H1 (cell line): ENCODE data around the gene SOBP. TPM values are rescaled to one million over a fixed set of nuclear protein-coding genes. Genes with fewer than 3 reads are reported as not detected.

Source experiments
- CTCF ChIA-PET: fragments of 300-600 bp; sonication (Branson Sonifier 250); formaldehyde crosslinking; loops from one replicate; lab custom pipeline; 2021; ENCODE audit not compliant: partially characterized antibody; lab: Charles Lee
- POLR2A ChIA-PET: fragments of 300-600 bp; sonication (Branson Sonifier 250); formaldehyde crosslinking; loops from one replicate; lab custom pipeline; 2021; ENCODE audit warnings: inconsistent platforms; ENCODE audit not compliant: partially characterized antibody; lab: Charles Lee
- DNase-seq, 2 experiments: peaks; one replicate each; pipeline versions ENCODE4 v3.0.0 to v3.0.0-alpha.2; 2010 to 2022; ENCODE audit warnings: low spot score in 2 of 2, low read depth in 1 of 2, mixed read lengths in 1 of 2
- FAIRE-seq: peaks from 2 replicates; lab custom pipeline; 2011; peaks lifted over from hg19 to GRCh38; lab: Jason Lieb, UNC
- H2AFZ ChIP-seq: 2 replicates; pipeline ENCODE4 v1.8.1; 2012; ENCODE audit warnings: low read length, inconsistent platforms
- H2AK5ac ChIP-seq: 2 replicates; pipeline ENCODE4 v1.6.1; 2013; ENCODE audit warnings: low read depth, low read length
- H2BK120ac ChIP-seq: replicated peaks from 2 replicates; pipeline ENCODE3; 2013; ENCODE audit warnings: low read depth, low read length, inconsistent platforms
- H2BK12ac ChIP-seq: 2 replicates; pipeline ENCODE4 v1.6.1; 2013; ENCODE audit warnings: low read depth, low read length
- H2BK15ac ChIP-seq: 2 replicates; pipeline ENCODE4 v1.6.1; 2013; ENCODE audit warnings: low read length
- H2BK20ac ChIP-seq: 2 replicates; pipeline ENCODE4 v1.6.1; 2013; ENCODE audit warnings: low read length
- H2BK5ac ChIP-seq: 2 replicates; pipeline ENCODE4 v1.6.1; 2013; ENCODE audit warnings: low read depth, low read length
- H3K14ac ChIP-seq: 2 replicates; pipeline ENCODE4 v1.6.1; 2013; ENCODE audit warnings: inconsistent platforms; ENCODE audit not compliant: insufficient read length
- H3K18ac ChIP-seq: 2 replicates; pipeline ENCODE4 v1.6.1; 2013; ENCODE audit warnings: low read length; ENCODE audit errors: extremely low read depth
- H3K23ac ChIP-seq: 2 replicates; pipeline ENCODE4 v1.6.1; 2013; ENCODE audit warnings: inconsistent platforms; ENCODE audit not compliant: insufficient read length
- H3K23me2 ChIP-seq: 2 replicates; pipeline ENCODE4 v1.6.1; 2013; ENCODE audit warnings: low read depth, low read length
- H3K27ac ChIP-seq: 2 replicates; pipeline ENCODE4 v1.6.1; 2011; ENCODE audit warnings: low read depth, low read length, inconsistent platforms
- H3K27me3 ChIP-seq, 4 experiments: replicated peaks in 1 of 4; 1 replicate in 1 of 4; 2 replicates in 3 of 4; pipeline versions ENCODE4 v1.6.1 to v1.8.1; 2011 to 2013; ENCODE audit warnings: low read length in 3 of 4, mild to moderate bottlenecking in 3 of 4, inconsistent platforms in 2 of 4, mixed read lengths in 2 of 4, moderate library complexity in 1 of 4; ENCODE audit not compliant: control insufficient read depth in 3 of 4, insufficient read depth in 3 of 4; ENCODE audit errors: extremely low read depth in 1 of 4
- H3K36me3 ChIP-seq, 4 experiments: 2 replicates each; pipeline versions ENCODE4 v1.6.1 to v1.8.1; 2011 to 2013; ENCODE audit warnings: mild to moderate bottlenecking in 4 of 4, low read length in 3 of 4, moderate library complexity in 2 of 4, control low read depth in 1 of 4, inconsistent platforms in 1 of 4; ENCODE audit not compliant: insufficient read depth in 4 of 4, control insufficient read depth in 2 of 4
- H3K4ac ChIP-seq: replicated peaks from 2 replicates; pipeline ENCODE3; 2013; ENCODE audit warnings: low read length, low read depth, mixed read lengths, inconsistent platforms; ENCODE audit not compliant: insufficient read length
- H3K4me1 ChIP-seq, 4 experiments: replicated peaks in 1 of 4; 1 replicate in 1 of 4; 2 replicates in 3 of 4; pipeline versions ENCODE4 v1.6.1 to v1.8.1; 2011 to 2013; ENCODE audit warnings: low read length in 3 of 4, inconsistent platforms in 2 of 4, mixed read lengths in 1 of 4; ENCODE audit not compliant: insufficient read depth in 4 of 4, control insufficient read depth in 3 of 4
- H3K4me2 ChIP-seq, 2 experiments: 2 replicates each; pipeline versions ENCODE4 v1.6.1 to v1.8.1; 2011 to 2013; ENCODE audit warnings: low read depth in 2 of 2, low read length in 2 of 2, control low read depth in 1 of 2, inconsistent platforms in 1 of 2, mild to moderate bottlenecking in 1 of 2; ENCODE audit not compliant: insufficient read depth in 1 of 2
- H3K4me3 ChIP-seq, 4 experiments: fragments of 200-600, 300-600 bp in 1 of 4; sonication (generic), shearing (Covaris generic), sonication (Bioruptor Twin) in 1 of 4; 2 replicates each; pipeline versions ENCODE4 v1.5.1 to v1.8.1; 2011 to 2016; ENCODE audit warnings: low read length in 4 of 4, low read depth in 3 of 4, control low read depth in 2 of 4, inconsistent platforms in 2 of 4, mild to moderate bottlenecking in 2 of 4, mixed read lengths in 1 of 4, moderate library complexity in 1 of 4; ENCODE audit not compliant: insufficient read depth in 2 of 4; ENCODE audit errors: extremely low read depth in 1 of 4
- H3K56ac ChIP-seq: replicated peaks from 2 replicates; pipeline ENCODE3; 2013; ENCODE audit warnings: low read depth, mild to moderate bottlenecking, mixed read lengths, low read length, inconsistent platforms; ENCODE audit not compliant: insufficient read length
- H3K79me1 ChIP-seq: 2 replicates; pipeline ENCODE4 v1.6.1; 2013; ENCODE audit warnings: low read depth, low read length, control low read depth
- H3K79me2 ChIP-seq, 2 experiments: 2 replicates each; pipeline versions ENCODE4 v1.6.1 to v1.8.1; 2012 to 2013; ENCODE audit warnings: low read length in 2 of 2, mild to moderate bottlenecking in 2 of 2, inconsistent platforms in 1 of 2; ENCODE audit not compliant: insufficient read depth in 2 of 2, control insufficient read depth in 1 of 2
- H3K9ac ChIP-seq, 4 experiments: replicated peaks in 1 of 4; 1 replicate in 1 of 4; 2 replicates in 3 of 4; pipeline versions ENCODE4 v1.6.1 to v1.8.1; 2011 to 2013; ENCODE audit warnings: low read depth in 3 of 4, low read length in 3 of 4, control low read depth in 2 of 4, mild to moderate bottlenecking in 2 of 4, moderate library complexity in 2 of 4, inconsistent platforms in 1 of 4; ENCODE audit errors: extremely low read depth in 1 of 4
- H3K9me3 ChIP-seq, 2 experiments: 2 replicates each; pipeline versions ENCODE4 v1.6.1 to v1.8.1; 2012 to 2013; ENCODE audit warnings: mild to moderate bottlenecking in 2 of 2, moderate library complexity in 2 of 2, control low read depth in 1 of 2, inconsistent platforms in 1 of 2, low read depth in 1 of 2, low read length in 1 of 2, mixed read lengths in 1 of 2; ENCODE audit not compliant: insufficient read depth in 2 of 2
- H4K20me1 ChIP-seq, 2 experiments: replicated peaks in 1 of 2; 2 replicates each; pipeline versions ENCODE3 to v1.8.1; 2011 to 2013; ENCODE audit warnings: inconsistent platforms in 2 of 2, low read length in 2 of 2, mild to moderate bottlenecking in 1 of 2; ENCODE audit not compliant: insufficient read depth in 2 of 2, control insufficient read depth in 1 of 2
- H4K5ac ChIP-seq: 2 replicates; pipeline ENCODE4 v1.6.1; 2013; ENCODE audit warnings: low read length, low read depth, mixed read lengths, inconsistent platforms; ENCODE audit not compliant: insufficient read length
- H4K8ac ChIP-seq: 2 replicates; pipeline ENCODE4 v1.8.0; 2013; ENCODE audit warnings: mild to moderate bottlenecking, moderate library complexity, low read length, inconsistent platforms; ENCODE audit not compliant: insufficient read depth; ENCODE audit errors: extremely low read depth
- H4K91ac ChIP-seq: replicated peaks from 2 replicates; pipeline ENCODE3; 2013; ENCODE audit warnings: low read length, mixed read lengths, inconsistent platforms; ENCODE audit not compliant: insufficient read length
- CEBPB ChIP-seq: IDR thresholded peaks from 2 replicates; pipeline ENCODE4 v1.6.1; 2012; ENCODE audit warnings: low read depth, low read length
- CHD1 ChIP-seq: IDR thresholded peaks from 2 replicates; pipeline ENCODE4 v1.6.1; 2012; ENCODE audit warnings: low read depth, low read length, improper control_type of control experiment
- EP300 ChIP-seq, 2 experiments: IDR thresholded peaks; 1 replicate in 1 of 2; 2 replicates in 1 of 2; pipeline ENCODE4 v1.6.1; 2011 to 2012; ENCODE audit warnings: low read depth in 2 of 2, low read length in 2 of 2, mild to moderate bottlenecking in 2 of 2, borderline replicate concordance in 1 of 2, inconsistent platforms in 1 of 2, moderate library complexity in 1 of 2
- KDM5A ChIP-seq: fragments of 200-600 bp; IDR thresholded peaks from 2 replicates; pipeline ENCODE4 v1.7.1; 2012; ENCODE audit warnings: mild to moderate bottlenecking, low read length, inconsistent platforms, mixed read lengths
- NANOG ChIP-seq: IDR thresholded peaks from 2 replicates; pipeline ENCODE4 v1.6.1; 2011; ENCODE audit warnings: low read length, low read depth, mild to moderate bottlenecking, inconsistent platforms; ENCODE audit not compliant: insufficient read depth, poor library complexity, severe bottlenecking
- POLR2A ChIP-seq, 2 experiments: IDR thresholded peaks; 1 replicate in 1 of 2; 2 replicates in 1 of 2; pipeline ENCODE4 v1.6.1; 2011; ENCODE audit warnings: low read depth in 2 of 2, low read length in 2 of 2, mild to moderate bottlenecking in 2 of 2; ENCODE audit errors: control extremely low read depth in 1 of 2
- RAD21 ChIP-seq, 2 experiments: IDR thresholded peaks in 1 of 2; conservative IDR thresholded peaks in 1 of 2; 2 replicates each; pipeline ENCODE4 v1.6.1; 2011; ENCODE audit warnings: low read depth in 2 of 2, low read length in 2 of 2, improper control_type of control experiment in 1 of 2, inconsistent platforms in 1 of 2, mild to moderate bottlenecking in 1 of 2, moderate library complexity in 1 of 2
- RBBP5 ChIP-seq: IDR thresholded peaks from 2 replicates; pipeline ENCODE4 v1.7.1; 2012; ENCODE audit warnings: low read depth, mild to moderate bottlenecking, inconsistent platforms, low read length, moderate library complexity, borderline replicate concordance
- SP1 ChIP-seq: IDR thresholded peaks from 2 replicates; pipeline ENCODE4 v1.6.1; 2011; ENCODE audit warnings: low read depth, low read length
- SP2 ChIP-seq: IDR thresholded peaks from 2 replicates; pipeline ENCODE4 v1.6.1; 2012; ENCODE audit warnings: mild to moderate bottlenecking, low read length, inconsistent platforms
- SUZ12 ChIP-seq: fragments of 200-600 bp; sonication (generic); IDR thresholded peaks from 2 replicates; pipeline ENCODE4 v1.6.1; 2012; ENCODE audit warnings: mild to moderate bottlenecking, inconsistent platforms, low read length, moderate library complexity, mixed read lengths
- YY1 ChIP-seq: IDR thresholded peaks from 2 replicates; pipeline ENCODE4 v1.6.1; 2011; ENCODE audit warnings: low read depth, mild to moderate bottlenecking, low read length
- WGBS, 2 experiments: shearing (Covaris generic) in 1 of 2; methylation state at CpG; one replicate each; pipeline versions ENCODE4 v1.1.6 to v1.1.7; 2013 to 2015; ENCODE audit warnings: low lambda C conversion rate in 2 of 2, mixed read lengths in 2 of 2, inconsistent platforms in 1 of 2, low coverage in 1 of 2, missing lambda C conversion rate in 1 of 2; ENCODE audit not compliant: insufficient replicate concordance in 2 of 2, insufficient coverage in 1 of 2, insufficient read length in 1 of 2; ENCODE audit errors: extremely low coverage in 1 of 2, missing lambda C conversion rate in 1 of 2; 5-methylcytosine and 5-hydroxymethylcytosine counted together
- polyA plus RNA-seq, 7 experiments: library from polyadenylated mRNA; depleted of rRNA in 3 of 7; stranded (reverse) in 5 of 7; unstranded in 2 of 7; fragments of >200 nt in 5 of 7; fragments of 200-250 nt in 2 of 7; gene quantifications; 1 replicate in 5 of 7; 2 replicates in 1 of 7; 4 replicates in 1 of 7; pipeline versions ENCODE4 v1.2.1 to v1.2.3, GENCODE V29; 2011 to 2013; ENCODE audit warnings: missing spikeins in 2 of 7, mixed read lengths in 2 of 7
- total RNA-seq: library from RNA; stranded (reverse); fragmentation: NEBNext Ultra II Directional; extraction: Animal tissue kit (Norgen Biotek cat#: 25700); gene quantifications from 2 replicates; pipeline ENCODE4 v1.2.1, GENCODE V29; 2021
- TF ChIP-seq, protein P1 (sequence below): IDR thresholded peaks from 2 replicates; pipeline ENCODE4 v1.6.1; 2012; ENCODE audit warnings: inconsistent platforms

Gene SOBP
- total and polyA plus RNA-seq, 2 of the 8 experiments (the other 6 are each of a cell fraction or from before 2014, with no cell fraction given): 0.45 to 6.2 TPM

DNA sequence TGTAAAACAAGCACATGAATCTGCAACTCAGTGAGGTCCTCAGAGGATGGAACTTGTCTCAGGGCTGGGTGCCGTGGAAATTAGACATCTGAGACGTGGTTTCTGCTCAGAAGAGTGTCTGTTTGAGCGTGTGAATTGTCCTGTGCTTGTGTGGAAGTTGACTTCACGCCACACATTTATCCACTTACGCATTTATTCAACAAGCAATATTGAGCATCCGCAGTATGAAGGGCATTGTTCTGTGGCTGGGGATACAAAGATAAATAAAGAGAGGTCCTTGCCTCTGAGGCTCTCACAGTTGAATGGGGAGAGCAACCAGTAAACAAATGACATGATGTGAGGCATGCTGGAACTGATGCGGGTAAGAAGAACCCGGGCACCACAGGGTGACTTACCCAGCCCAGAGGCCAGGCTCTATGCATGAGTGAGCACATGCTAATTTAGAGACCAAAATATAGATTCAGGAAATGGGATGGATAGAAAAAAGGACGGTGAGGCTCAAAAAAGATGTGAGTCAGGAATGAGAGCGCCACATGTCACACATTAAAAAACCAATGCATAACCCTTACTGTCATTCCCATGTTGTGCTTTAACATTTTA is 60.4 kb downstream of the SOBP start:
- Histone ChIP-seq H3K27me3 (no peaks in the 10 kb centered on the region), H3K14ac (no peak overlapping the region), H3K23ac (no peak overlapping the region), H3K79me1 (no peaks in the 10 kb centered on the region), H3K4me2 (no peak overlapping the region), H2AK5ac (no peak overlapping the region), H2BK20ac (no peak overlapping the region), H2BK5ac (no peak overlapping the region), H4K20me1 (no peaks in the 10 kb centered on the region), H2BK15ac (0 out of 2 replicates have a peak overlapping the region, but pooled peaks have one; percentile 29), H3K9ac (no peak overlapping the region), H3K18ac (no peak overlapping the region), H3K36me3 (no peaks in the 10 kb centered on the region; a peak in 3 of 8 replicates), H2BK12ac (no peak overlapping the region), H2BK120ac (no peak overlapping the region), H4K5ac (no peak overlapping the region), H3K4ac (no peak overlapping the region), H3K23me2 (no peaks in the 10 kb centered on the region), H3K56ac (no peak overlapping the region), H3K9me3 (no peaks in the 10 kb centered on the region), H2AFZ (no peak overlapping the region), H3K27ac (no peak overlapping the region), H3K4me1 (no peaks in the 10 kb centered on the region; a peak in 2 of 7 replicates), H3K79me2 (no peaks in the 10 kb centered on the region), H4K8ac (no peak overlapping the region), H3K4me3 (no peak overlapping the region), H4K91ac (no peak overlapping the region)
- DNase-seq (no peak), FAIRE-seq (no peak)
- WGBS, 2 experiments: 93% methylated on average over 10 of the region's 10 CpGs; no CpG with 5 or more reads in 1 of the 2 experiments
- CTCF ChIA-PET: interaction anchor here (0.9 kb wide), 1 partner anchor 12 kb away, joined by 3 read pairs; no protein-coding TSS in a partner anchor
- POLR2A ChIA-PET: interaction anchor here (0.6 kb wide), 1 partner anchor 127 kb away, joined by 3 read pairs; no protein-coding TSS in a partner anchor
- TF ChIP-seq CEBPB: no peak
- no peak for TF ChIP-seq SP1
- TF ChIP-seq EP300 (IDR thresholded peaks at IDR 0.05; ENCODE audit: borderline replicate concordance in 1 of 2, low read depth in 2 of 2, low read length in 2 of 2): no peak
- no peak for TF ChIP-seq CHD1
- TF ChIP-seq SP2: no peak
- TF ChIP-seq YY1: no peak
- no peak for TF ChIP-seq POLR2A (IDR thresholded peaks at IDR 0.05; ENCODE audit: control extremely low read depth in 1 of 2, low read depth in 2 of 2, low read length in 2 of 2)
- no peak for TF ChIP-seq KDM5A
- TF ChIP-seq SUZ12: no peak
- TF ChIP-seq RBBP5: no peak
- TF ChIP-seq NANOG: no peak
- TF ChIP-seq, protein P1, sequence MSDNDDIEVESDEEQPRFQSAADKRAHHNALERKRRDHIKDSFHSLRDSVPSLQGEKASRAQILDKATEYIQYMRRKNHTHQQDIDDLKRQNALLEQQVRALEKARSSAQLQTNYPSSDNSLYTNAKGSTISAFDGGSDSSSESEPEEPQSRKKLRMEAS: no peak
- TF ChIP-seq RAD21 (IDR thresholded peaks at IDR 0.05 in 1 of 2, conservative IDR thresholded peaks at IDR 0.05 in 1 of 2; ENCODE audit: low read depth in 2 of 2, low read length in 2 of 2): no peak
